H1 (cell line): ENCODE measurements around the gene MTHFS. TPM values are rescaled to one million over a fixed set of nuclear protein-coding genes. Genes with fewer than 3 reads are reported as not detected.

Experiments
- CTCF ChIA-PET: fragments of 300-600 bp; sonication (Branson Sonifier 250); formaldehyde crosslinking; loops from one replicate; lab custom pipeline; 2021; ENCODE audit not compliant: partially characterized antibody; lab: Charles Lee
- POLR2A ChIA-PET: fragments of 300-600 bp; sonication (Branson Sonifier 250); formaldehyde crosslinking; loops from one replicate; lab custom pipeline; 2021; ENCODE audit warnings: inconsistent platforms; ENCODE audit not compliant: partially characterized antibody; lab: Charles Lee
- DNase-seq, 2 experiments: peaks; one replicate each; pipeline versions ENCODE4 v3.0.0 to v3.0.0-alpha.2; 2010 to 2022; ENCODE audit warnings: low spot score in 2 of 2, low read depth in 1 of 2, mixed read lengths in 1 of 2
- FAIRE-seq: peaks from 2 replicates; lab custom pipeline; 2011; peaks lifted over from hg19 to GRCh38; lab: Jason Lieb, UNC
- H2AFZ ChIP-seq: 2 replicates; pipeline ENCODE4 v1.8.1; 2012; ENCODE audit warnings: low read length, inconsistent platforms
- H2AK5ac ChIP-seq: 2 replicates; pipeline ENCODE4 v1.6.1; 2013; ENCODE audit warnings: low read depth, low read length
- H2BK120ac ChIP-seq: replicated peaks from 2 replicates; pipeline ENCODE3; 2013; ENCODE audit warnings: low read depth, low read length, inconsistent platforms
- H2BK12ac ChIP-seq: 2 replicates; pipeline ENCODE4 v1.6.1; 2013; ENCODE audit warnings: low read depth, low read length
- H2BK15ac ChIP-seq: 2 replicates; pipeline ENCODE4 v1.6.1; 2013; ENCODE audit warnings: low read length
- H2BK20ac ChIP-seq: 2 replicates; pipeline ENCODE4 v1.6.1; 2013; ENCODE audit warnings: low read length
- H2BK5ac ChIP-seq: 2 replicates; pipeline ENCODE4 v1.6.1; 2013; ENCODE audit warnings: low read depth, low read length
- H3K14ac ChIP-seq: 2 replicates; pipeline ENCODE4 v1.6.1; 2013; ENCODE audit warnings: inconsistent platforms; ENCODE audit not compliant: insufficient read length
- H3K18ac ChIP-seq: 2 replicates; pipeline ENCODE4 v1.6.1; 2013; ENCODE audit warnings: low read length; ENCODE audit errors: extremely low read depth
- H3K23ac ChIP-seq: 2 replicates; pipeline ENCODE4 v1.6.1; 2013; ENCODE audit warnings: inconsistent platforms; ENCODE audit not compliant: insufficient read length
- H3K23me2 ChIP-seq: 2 replicates; pipeline ENCODE4 v1.6.1; 2013; ENCODE audit warnings: low read depth, low read length
- H3K27ac ChIP-seq: 2 replicates; pipeline ENCODE4 v1.6.1; 2011; ENCODE audit warnings: low read depth, low read length, inconsistent platforms
- H3K27me3 ChIP-seq, 4 experiments: replicated peaks in 1 of 4; 1 replicate in 1 of 4; 2 replicates in 3 of 4; pipeline versions ENCODE4 v1.6.1 to v1.8.1; 2011 to 2013; ENCODE audit warnings: low read length in 3 of 4, mild to moderate bottlenecking in 3 of 4, inconsistent platforms in 2 of 4, mixed read lengths in 2 of 4, moderate library complexity in 1 of 4; ENCODE audit not compliant: control insufficient read depth in 3 of 4, insufficient read depth in 3 of 4; ENCODE audit errors: extremely low read depth in 1 of 4
- H3K36me3 ChIP-seq, 4 experiments: 2 replicates each; pipeline versions ENCODE4 v1.6.1 to v1.8.1; 2011 to 2013; ENCODE audit warnings: mild to moderate bottlenecking in 4 of 4, low read length in 3 of 4, moderate library complexity in 2 of 4, control low read depth in 1 of 4, inconsistent platforms in 1 of 4; ENCODE audit not compliant: insufficient read depth in 4 of 4, control insufficient read depth in 2 of 4
- H3K4ac ChIP-seq: replicated peaks from 2 replicates; pipeline ENCODE3; 2013; ENCODE audit warnings: low read length, low read depth, mixed read lengths, inconsistent platforms; ENCODE audit not compliant: insufficient read length
- H3K4me1 ChIP-seq, 4 experiments: replicated peaks in 1 of 4; 1 replicate in 1 of 4; 2 replicates in 3 of 4; pipeline versions ENCODE4 v1.6.1 to v1.8.1; 2011 to 2013; ENCODE audit warnings: low read length in 3 of 4, inconsistent platforms in 2 of 4, mixed read lengths in 1 of 4; ENCODE audit not compliant: insufficient read depth in 4 of 4, control insufficient read depth in 3 of 4
- H3K4me2 ChIP-seq, 2 experiments: 2 replicates each; pipeline versions ENCODE4 v1.6.1 to v1.8.1; 2011 to 2013; ENCODE audit warnings: low read depth in 2 of 2, low read length in 2 of 2, control low read depth in 1 of 2, inconsistent platforms in 1 of 2, mild to moderate bottlenecking in 1 of 2; ENCODE audit not compliant: insufficient read depth in 1 of 2
- H3K4me3 ChIP-seq, 4 experiments: fragments of 200-600, 300-600 bp in 1 of 4; sonication (generic), shearing (Covaris generic), sonication (Bioruptor Twin) in 1 of 4; 2 replicates each; pipeline versions ENCODE4 v1.5.1 to v1.8.1; 2011 to 2016; ENCODE audit warnings: low read length in 4 of 4, low read depth in 3 of 4, control low read depth in 2 of 4, inconsistent platforms in 2 of 4, mild to moderate bottlenecking in 2 of 4, mixed read lengths in 1 of 4, moderate library complexity in 1 of 4; ENCODE audit not compliant: insufficient read depth in 2 of 4; ENCODE audit errors: extremely low read depth in 1 of 4
- H3K56ac ChIP-seq: replicated peaks from 2 replicates; pipeline ENCODE3; 2013; ENCODE audit warnings: low read depth, mild to moderate bottlenecking, mixed read lengths, low read length, inconsistent platforms; ENCODE audit not compliant: insufficient read length
- H3K79me1 ChIP-seq: 2 replicates; pipeline ENCODE4 v1.6.1; 2013; ENCODE audit warnings: low read depth, low read length, control low read depth
- H3K79me2 ChIP-seq, 2 experiments: 2 replicates each; pipeline versions ENCODE4 v1.6.1 to v1.8.1; 2012 to 2013; ENCODE audit warnings: low read length in 2 of 2, mild to moderate bottlenecking in 2 of 2, inconsistent platforms in 1 of 2; ENCODE audit not compliant: insufficient read depth in 2 of 2, control insufficient read depth in 1 of 2
- H3K9ac ChIP-seq, 4 experiments: replicated peaks in 1 of 4; 1 replicate in 1 of 4; 2 replicates in 3 of 4; pipeline versions ENCODE4 v1.6.1 to v1.8.1; 2011 to 2013; ENCODE audit warnings: low read depth in 3 of 4, low read length in 3 of 4, control low read depth in 2 of 4, mild to moderate bottlenecking in 2 of 4, moderate library complexity in 2 of 4, inconsistent platforms in 1 of 4; ENCODE audit errors: extremely low read depth in 1 of 4
- H3K9me3 ChIP-seq, 2 experiments: 2 replicates each; pipeline versions ENCODE4 v1.6.1 to v1.8.1; 2012 to 2013; ENCODE audit warnings: mild to moderate bottlenecking in 2 of 2, moderate library complexity in 2 of 2, control low read depth in 1 of 2, inconsistent platforms in 1 of 2, low read depth in 1 of 2, low read length in 1 of 2, mixed read lengths in 1 of 2; ENCODE audit not compliant: insufficient read depth in 2 of 2
- H4K20me1 ChIP-seq, 2 experiments: replicated peaks in 1 of 2; 2 replicates each; pipeline versions ENCODE3 to v1.8.1; 2011 to 2013; ENCODE audit warnings: inconsistent platforms in 2 of 2, low read length in 2 of 2, mild to moderate bottlenecking in 1 of 2; ENCODE audit not compliant: insufficient read depth in 2 of 2, control insufficient read depth in 1 of 2
- H4K5ac ChIP-seq: 2 replicates; pipeline ENCODE4 v1.6.1; 2013; ENCODE audit warnings: low read length, low read depth, mixed read lengths, inconsistent platforms; ENCODE audit not compliant: insufficient read length
- H4K8ac ChIP-seq: 2 replicates; pipeline ENCODE4 v1.8.0; 2013; ENCODE audit warnings: mild to moderate bottlenecking, moderate library complexity, low read length, inconsistent platforms; ENCODE audit not compliant: insufficient read depth; ENCODE audit errors: extremely low read depth
- H4K91ac ChIP-seq: replicated peaks from 2 replicates; pipeline ENCODE3; 2013; ENCODE audit warnings: low read length, mixed read lengths, inconsistent platforms; ENCODE audit not compliant: insufficient read length
- ATF2 ChIP-seq: IDR thresholded peaks from 2 replicates; pipeline ENCODE4 v1.6.1; 2012; ENCODE audit warnings: low read length, inconsistent platforms
- CBX8 ChIP-seq: fragments of 300-800, 300-1000 bp; sonication (generic); IDR thresholded peaks from 2 replicates; pipeline ENCODE4 v1.7.1; 2016; ENCODE audit warnings: low read depth, low read length, borderline replicate concordance
- GTF2F1 ChIP-seq: IDR thresholded peaks from 2 replicates; pipeline ENCODE4 v1.6.1; 2012; ENCODE audit warnings: low read depth, low read length, improper control_type of control experiment, borderline replicate concordance
- JUND ChIP-seq: IDR thresholded peaks from 2 replicates; pipeline ENCODE4 v1.6.1; 2011; ENCODE audit warnings: mild to moderate bottlenecking, improper control_type of control experiment, low read length
- KDM4A ChIP-seq: IDR thresholded peaks from one replicate; pipeline ENCODE4 v1.7.1; 2012; ENCODE audit warnings: low read depth, mild to moderate bottlenecking, moderate library complexity, low read length, inconsistent platforms; ENCODE audit not compliant: severe bottlenecking
- NANOG ChIP-seq: IDR thresholded peaks from 2 replicates; pipeline ENCODE4 v1.6.1; 2011; ENCODE audit warnings: low read length, low read depth, mild to moderate bottlenecking, inconsistent platforms; ENCODE audit not compliant: insufficient read depth, poor library complexity, severe bottlenecking
- NRF1 ChIP-seq: IDR thresholded peaks from 2 replicates; pipeline ENCODE4 v1.6.1; 2011; ENCODE audit warnings: mild to moderate bottlenecking, low read depth, low read length, improper control_type of control experiment
- POLR2AphosphoS5 ChIP-seq: IDR thresholded peaks from 2 replicates; pipeline ENCODE4 v1.6.1; 2011; ENCODE audit warnings: low read depth, low read length
- SIX5 ChIP-seq: IDR thresholded peaks from 2 replicates; pipeline ENCODE4 v1.6.1; 2011; ENCODE audit warnings: mild to moderate bottlenecking, low read depth, low read length
- SP2 ChIP-seq: IDR thresholded peaks from 2 replicates; pipeline ENCODE4 v1.6.1; 2012; ENCODE audit warnings: mild to moderate bottlenecking, low read length, inconsistent platforms
- SP4 ChIP-seq: IDR thresholded peaks from 2 replicates; pipeline ENCODE4 v1.6.1; 2012; ENCODE audit warnings: low read length, inconsistent platforms
- TAF1 ChIP-seq: IDR thresholded peaks from 2 replicates; pipeline ENCODE4 v1.6.1; 2011; ENCODE audit warnings: mild to moderate bottlenecking, low read depth, low read length
- TBP ChIP-seq: IDR thresholded peaks from 2 replicates; pipeline ENCODE4 v1.6.1; 2011; ENCODE audit warnings: low read depth, low read length, improper control_type of control experiment
- TCF12 ChIP-seq: IDR thresholded peaks from 2 replicates; pipeline ENCODE4 v1.6.1; 2011; ENCODE audit warnings: low read depth, mild to moderate bottlenecking, low read length
- WGBS, 2 experiments: shearing (Covaris generic) in 1 of 2; methylation state at CpG; one replicate each; pipeline versions ENCODE4 v1.1.6 to v1.1.7; 2013 to 2015; ENCODE audit warnings: low lambda C conversion rate in 2 of 2, mixed read lengths in 2 of 2, inconsistent platforms in 1 of 2, low coverage in 1 of 2, missing lambda C conversion rate in 1 of 2; ENCODE audit not compliant: insufficient replicate concordance in 2 of 2, insufficient coverage in 1 of 2, insufficient read length in 1 of 2; ENCODE audit errors: extremely low coverage in 1 of 2, missing lambda C conversion rate in 1 of 2; 5-methylcytosine and 5-hydroxymethylcytosine counted together
- polyA plus RNA-seq, 7 experiments: library from polyadenylated mRNA; depleted of rRNA in 3 of 7; stranded (reverse) in 5 of 7; unstranded in 2 of 7; fragments of >200 nt in 5 of 7; fragments of 200-250 nt in 2 of 7; gene quantifications; 1 replicate in 5 of 7; 2 replicates in 1 of 7; 4 replicates in 1 of 7; pipeline versions ENCODE4 v1.2.1 to v1.2.3, GENCODE V29; 2011 to 2013; ENCODE audit warnings: missing spikeins in 2 of 7, mixed read lengths in 2 of 7
- total RNA-seq: library from RNA; stranded (reverse); fragmentation: NEBNext Ultra II Directional; extraction: Animal tissue kit (Norgen Biotek cat#: 25700); gene quantifications from 2 replicates; pipeline ENCODE4 v1.2.1, GENCODE V29; 2021

Gene MTHFS
- total and polyA plus RNA-seq, 2 of the 8 experiments (the other 6 are each of a cell fraction or from before 2014, with no cell fraction given): 27.3 to 37.2 TPM

DNA sequence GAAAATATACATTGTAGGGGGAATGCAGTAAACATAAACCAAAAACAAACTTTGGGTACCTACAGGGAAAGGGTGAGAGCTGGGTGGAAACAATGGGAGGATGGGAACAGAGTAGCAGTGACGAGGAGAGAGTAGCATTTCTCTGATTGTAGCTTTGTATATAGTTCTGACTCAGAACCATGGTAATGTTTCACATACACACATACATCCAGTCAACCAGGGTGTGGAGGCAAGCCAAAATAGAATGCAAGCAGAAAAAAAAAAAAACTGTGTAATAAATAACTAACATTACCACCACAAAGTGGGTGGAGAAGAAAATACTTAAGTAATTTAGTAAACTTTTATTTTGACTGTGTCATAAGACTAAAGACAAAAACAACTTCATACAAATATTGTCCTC lies 47.0 kb upstream of the MTHFS start:
- no peaks in the 10 kb centered on the region for H3K79me2 ChIP-seq
- no peak overlapping the region for H3K18ac ChIP-seq
- no peak overlapping the region for H3K9ac ChIP-seq
- H3K4me2 ChIP-seq: no peak overlapping the region
- H3K23me2 ChIP-seq: no peaks in the 10 kb centered on the region
- no peaks in the 10 kb centered on the region for H4K20me1 ChIP-seq
- no peak overlapping the region for H3K27ac ChIP-seq
- no peak overlapping the region for H2BK5ac ChIP-seq
- no peaks in the 10 kb centered on the region for H3K9me3 ChIP-seq
- no peak overlapping the region for H2BK20ac ChIP-seq
- H3K56ac ChIP-seq: no peak overlapping the region
- no peak overlapping the region for H3K4ac ChIP-seq
- no peak for FAIRE-seq
- H2BK12ac ChIP-seq: no peak overlapping the region
- WGBS, 2 experiments: 76% methylated on average over 1 of the region's 1 CpG; no CpG with 5 or more reads in 1 of the 2 experiments
- no peaks in the 10 kb centered on the region for H3K36me3 ChIP-seq
- H3K27me3 ChIP-seq: no peaks in the 10 kb centered on the region
- H2AK5ac ChIP-seq: no peak overlapping the region
- CTCF ChIA-PET: interaction anchor here (0.8 kb wide), 1 partner anchor 49 kb away, joined by 3 read pairs; no protein-coding TSS in a partner anchor
- no peak overlapping the region for H2BK15ac ChIP-seq
- H4K8ac ChIP-seq: no peak overlapping the region
- H3K14ac ChIP-seq: no peak overlapping the region
- H4K91ac ChIP-seq: no peak overlapping the region
- H2BK120ac ChIP-seq: no peak overlapping the region
- DNase-seq: no peak
- H3K23ac ChIP-seq: no peak overlapping the region
- no peak overlapping the region for H3K4me3 ChIP-seq
- no peak overlapping the region for H4K5ac ChIP-seq
- no peaks in the 10 kb centered on the region for H3K79me1 ChIP-seq
- H2AFZ ChIP-seq: no peak overlapping the region
- H3K4me1 ChIP-seq: no peaks in the 10 kb centered on the region
- POLR2A ChIA-PET: interaction anchor here (0.7 kb wide), 1 partner anchor 20 kb away, joined by 3 read pairs; no protein-coding TSS in a partner anchor
- no peak for TF ChIP-seq ATF2
- TF ChIP-seq SP4: no peak
- TF ChIP-seq JUND: no peak
- TF ChIP-seq GTF2F1: no peak
- TF ChIP-seq NANOG: no peak
- TF ChIP-seq SIX5: no peak
- TF ChIP-seq POLR2AphosphoS5: no peak
- no peak for TF ChIP-seq TAF1
- TF ChIP-seq SP2: no peak
- no peak for TF ChIP-seq NRF1
- TF ChIP-seq TCF12: no peak
- TF ChIP-seq TBP: no peak
- TF ChIP-seq KDM4A: no peak
- TF ChIP-seq CBX8: no peak
